ENCODE data around the gene HACD2. TPM values are rescaled to one million over a fixed set of nuclear protein-coding genes. Genes with fewer than 3 reads are reported as not detected.
"Not testable (repeated sequence)": the region's sequence is repeated elsewhere in the genome, so short reads cannot be mapped to it uniquely, and the experiment has no call there.

HACD2 gene
- total RNA-seq, 2 experiments from 2014 or later, result 17.8 to 24.9 TPM

DNA sequence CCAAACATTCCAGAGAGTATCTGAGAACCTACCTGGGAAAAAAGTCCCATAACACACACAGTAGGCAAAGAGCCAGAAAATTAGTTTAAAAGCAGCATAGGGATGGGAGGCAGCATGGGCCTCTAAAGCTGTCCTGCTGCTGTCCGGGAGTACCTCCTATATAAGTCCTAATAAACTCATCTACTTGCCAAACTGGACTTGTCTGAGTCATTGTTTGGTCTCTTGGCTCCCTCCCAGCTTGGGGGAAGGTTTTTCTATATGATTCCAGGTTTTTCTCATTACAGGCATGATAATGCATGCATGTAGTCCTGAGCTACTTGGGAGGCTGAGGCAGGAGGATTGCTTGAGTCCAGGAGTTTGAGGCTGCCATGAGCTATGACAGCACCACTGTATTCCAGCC is 17.5 kb upstream of the HACD2 start:
- Mint-ChIP-seq H3K27me3 (no peaks in the 10 kb centered on the region), H3K27ac (no peak overlapping the region), H3K9me3 (ENCODE audit: low read depth) (no peaks in the 10 kb centered on the region), H3K4me3 (no peak overlapping the region), H3K4me1 (peaks cover 17% of the 10 kb centered on the region), H3K36me3 (peaks cover 3% of the 10 kb centered on the region)
- CTCF ChIA-PET, result no interaction called here
- ATAC-seq, result no peak
- no peak for DNase-seq

- H3K36me3 Mint-ChIP-seq; ATAC-seq; H3K27me3 Mint-ChIP-seq; H3K4me1 Mint-ChIP-seq; DNase-seq; H3K27ac Mint-ChIP-seq; H3K9me3 Mint-ChIP-seq (ENCODE audit: low read depth); H3K4me3 Mint-ChIP-seq; CTCF ChIA-PET: not testable (repeated sequence)
Observed at GRCh38 chr3:123600863-123601262, 16.0 kb upstream of the HACD2 start.

GRCh38 chr3:123597561-123597960 is 12.7 kb upstream of the HACD2 start:
- no peak overlapping the region for H3K4me3 Mint-ChIP-seq
- CTCF ChIA-PET, result no interaction called here
- ATAC-seq, result no peak
- no peak overlapping the region for H3K27ac Mint-ChIP-seq
- DNase-seq, result no peak
- peaks cover 8% of the 10 kb centered on the region for H3K36me3 Mint-ChIP-seq
- H3K27me3 Mint-ChIP-seq, result no peaks in the 10 kb centered on the region
- H3K9me3 Mint-ChIP-seq (ENCODE audit: low read depth), result peaks cover 3% of the 10 kb centered on the region
- no peaks in the 10 kb centered on the region for H3K4me1 Mint-ChIP-seq

DNA sequence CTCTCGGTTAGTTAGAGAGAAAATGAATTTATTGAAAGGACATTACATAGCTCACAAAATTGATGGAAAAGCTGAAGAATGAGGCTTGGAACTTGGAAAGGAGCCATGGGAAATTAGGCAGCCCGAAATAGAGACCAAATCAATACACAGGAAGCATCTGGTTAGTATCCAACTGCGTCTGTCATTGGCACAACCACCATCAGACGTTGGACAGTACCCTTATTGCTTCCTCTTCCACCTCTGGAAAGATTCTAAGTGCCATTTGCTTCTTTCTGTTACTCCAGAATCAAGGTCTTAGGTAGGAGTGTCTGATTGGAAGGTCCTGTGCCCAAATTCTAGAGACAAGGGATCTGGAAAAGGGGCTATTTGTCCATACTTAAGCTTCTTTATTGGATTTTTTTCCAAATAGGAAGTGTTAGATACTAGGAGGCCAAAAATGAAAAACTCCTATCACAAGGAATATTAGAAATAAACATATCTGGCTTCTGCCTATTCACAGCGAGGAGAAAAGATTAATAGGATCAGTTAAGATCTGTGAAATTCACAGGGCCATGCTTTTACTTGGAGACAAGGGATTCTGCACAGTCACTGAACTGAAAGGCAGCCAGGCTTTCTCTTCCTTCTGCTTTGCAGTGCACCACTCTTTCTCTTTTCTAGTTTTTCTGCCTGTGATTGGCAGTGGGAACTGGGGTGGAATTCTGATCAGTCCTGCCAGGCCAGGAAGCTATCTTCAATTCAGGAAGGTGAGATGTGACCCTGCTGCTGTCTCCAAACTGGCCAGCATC is 10.7 kb upstream of the HACD2 start:
- DNase-seq (no peak), ATAC-seq (no peak)
- CTCF ChIA-PET, result no interaction called here
- Mint-ChIP-seq H3K4me1 (no peaks in the 10 kb centered on the region), H3K4me3 (no peak overlapping the region), H3K36me3 (peaks cover 27% of the 10 kb centered on the region), H3K27me3 (no peaks in the 10 kb centered on the region), H3K9me3 (ENCODE audit: low read depth) (peaks cover 13% of the 10 kb centered on the region), H3K27ac (no peak overlapping the region)

DNA sequence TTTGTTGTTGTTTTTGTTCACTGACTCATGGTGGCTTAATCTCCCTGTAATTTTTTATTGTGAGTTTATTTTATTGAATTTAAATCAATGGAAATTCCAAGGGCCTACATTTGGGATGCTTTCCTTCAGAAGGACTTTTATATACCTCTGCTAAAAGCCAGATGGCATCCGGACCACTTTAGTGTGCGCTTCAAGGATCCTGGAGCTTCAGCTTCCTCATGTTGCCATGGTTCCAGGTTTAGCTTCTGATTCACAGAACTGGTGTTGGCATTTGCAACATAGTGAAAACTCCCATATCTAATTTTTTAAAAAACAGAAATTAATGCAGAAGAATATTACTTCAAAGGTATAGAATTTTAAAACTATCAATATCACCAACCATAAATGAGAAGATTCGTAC is 8.5 kb upstream of the HACD2 start:
- peaks cover 46% of the 10 kb centered on the region for H3K36me3 Mint-ChIP-seq
- CTCF ChIA-PET, result no interaction called here

GRCh38 chr3:123590685-123591450 is 6.0 kb upstream of the HACD2 start:
- ATAC-seq, result no peak
- H3K4me1 Mint-ChIP-seq, result peaks cover 4% of the 10 kb centered on the region
- no peak for DNase-seq
- H3K9me3 Mint-ChIP-seq (ENCODE audit: low read depth), result peaks cover 24% of the 10 kb centered on the region
- CTCF ChIA-PET, result no interaction called here
- H3K4me3 Mint-ChIP-seq, result no peak overlapping the region
- H3K27me3 Mint-ChIP-seq, result no peaks in the 10 kb centered on the region
- no peak overlapping the region for H3K27ac Mint-ChIP-seq
- peaks cover 56% of the 10 kb centered on the region for H3K36me3 Mint-ChIP-seq

More for the DNA sequence above, 8.5 kb upstream of the HACD2 start:
- Mint-ChIP-seq H3K4me3 (no peak overlapping the region), H3K27ac (no peak overlapping the region), H3K9me3 (ENCODE audit: low read depth) (peaks cover 24% of the 10 kb centered on the region), H3K4me1 (no peaks in the 10 kb centered on the region), H3K27me3 (no peaks in the 10 kb centered on the region)
- ATAC-seq, result no peak
- DNase-seq, result no peak

DNA sequence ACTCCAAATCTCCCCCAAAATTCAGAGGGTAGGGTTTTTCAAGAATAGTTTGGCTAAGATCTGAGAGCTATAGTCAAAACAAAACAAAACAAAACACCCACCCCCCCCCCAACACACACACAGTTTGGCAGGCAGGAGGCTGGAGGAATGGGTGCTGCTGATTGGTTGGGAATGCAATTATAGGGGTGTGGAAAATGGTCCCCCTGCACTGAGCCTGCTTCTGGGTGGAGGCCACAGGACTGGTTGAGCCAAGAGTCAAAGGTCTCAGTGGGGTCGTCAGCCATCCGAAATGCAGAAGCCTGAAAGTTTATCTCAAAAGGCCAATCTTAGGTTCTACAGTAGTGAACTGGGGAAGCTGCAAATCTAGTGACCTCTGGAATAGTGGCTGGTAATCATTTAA is 2.5 kb upstream of the HACD2 start:
- Mint-ChIP-seq H3K36me3 (peaks cover 46% of the 10 kb centered on the region), H3K9me3 (ENCODE audit: low read depth) (peaks cover 20% of the 10 kb centered on the region), H3K4me3 (no peak overlapping the region), H3K4me1 (peaks cover 21% of the 10 kb centered on the region), H3K27ac (no peak overlapping the region), H3K27me3 (no peaks in the 10 kb centered on the region)
- CTCF ChIA-PET, result no interaction called here
- ATAC-seq (no peak), DNase-seq (no peak)

GRCh38 chr3:123586968-123587367 is 2.1 kb upstream of the HACD2 start:
- H3K27me3 Mint-ChIP-seq, result no peaks in the 10 kb centered on the region
- peaks cover 18% of the 10 kb centered on the region for H3K9me3 Mint-ChIP-seq (ENCODE audit: low read depth)
- CTCF ChIA-PET, result no interaction called here
- H3K4me1 Mint-ChIP-seq, result peaks cover 25% of the 10 kb centered on the region
- H3K27ac Mint-ChIP-seq, result no peak overlapping the region
- no peak overlapping the region for H3K4me3 Mint-ChIP-seq
- H3K36me3 Mint-ChIP-seq, result peaks cover 42% of the 10 kb centered on the region
- ATAC-seq, result no peak
- no peak for DNase-seq

DNA sequence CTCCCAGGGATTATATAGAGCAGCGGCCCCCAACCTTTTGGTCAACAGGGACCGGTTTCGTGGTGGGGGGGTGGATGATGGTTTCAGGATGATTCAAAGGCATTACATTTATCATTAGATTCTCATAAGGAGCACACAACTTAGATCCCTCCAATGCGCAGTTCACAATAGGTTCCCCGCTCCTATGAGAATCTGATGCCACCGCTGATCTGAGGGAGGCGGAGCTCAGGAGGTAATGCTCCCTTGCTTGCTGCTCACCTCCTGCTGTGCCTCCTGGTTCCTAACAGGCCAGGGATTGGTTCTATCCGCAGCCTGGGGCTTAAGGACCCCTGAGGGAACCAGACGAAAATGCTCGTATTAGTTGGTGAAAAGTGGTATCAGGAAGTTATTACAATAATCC is 1.3 kb upstream of the HACD2 start:
- peak; percentile 58 for DNase-seq
- Mint-ChIP-seq H3K36me3 (peaks cover 40% of the 10 kb centered on the region), H3K9me3 (ENCODE audit: low read depth) (peaks cover 13% of the 10 kb centered on the region), H3K4me3 (no peak overlapping the region), H3K27me3 (no peaks in the 10 kb centered on the region), H3K4me1 (peaks cover 25% of the 10 kb centered on the region), H3K27ac (no peak overlapping the region)
- ATAC-seq, result no peak
- CTCF ChIA-PET, result no interaction called here

- CTCF ChIA-PET, result interaction anchor here (0.7 to 1.8 kb wide), 5 partner anchors 10 to 255 kb away, joined by 3 to 8 read pairs (median 3); no protein-coding TSS in a partner anchor
- ATAC-seq, result no peak
- H3K27me3 Mint-ChIP-seq, result no peaks in the 10 kb centered on the region
- peaks cover 25% of the 10 kb centered on the region for H3K4me1 Mint-ChIP-seq
- H3K27ac Mint-ChIP-seq, result peak overlapping the region; percentile 75
- H3K4me3 Mint-ChIP-seq, result no peak overlapping the region
- DNase-seq, result no peak
- H3K36me3 Mint-ChIP-seq, result peaks cover 32% of the 10 kb centered on the region
- H3K9me3 Mint-ChIP-seq (ENCODE audit: low read depth), result peaks cover 4% of the 10 kb centered on the region
Observed at GRCh38 chr3:123584284-123584987, 417 bp downstream of the HACD2 start.

GRCh38 chr3:123583561-123583960 is 1.3 kb downstream of the HACD2 start:
- Mint-ChIP-seq H3K27me3 (no peaks in the 10 kb centered on the region), H3K36me3 (peaks cover 25% of the 10 kb centered on the region), H3K4me3 (no peak overlapping the region), H3K27ac (no peak overlapping the region), H3K9me3 (ENCODE audit: low read depth) (peaks cover under 1% of the 10 kb centered on the region), H3K4me1 (peaks cover 25% of the 10 kb centered on the region)
- no peak for ATAC-seq
- DNase-seq, result no peak
- CTCF ChIA-PET, result interaction anchor here (0.7 to 1.8 kb wide), 4 partner anchors 9 to 254 kb away, joined by 3 to 8 read pairs (median 4); no protein-coding TSS in a partner anchor

DNA sequence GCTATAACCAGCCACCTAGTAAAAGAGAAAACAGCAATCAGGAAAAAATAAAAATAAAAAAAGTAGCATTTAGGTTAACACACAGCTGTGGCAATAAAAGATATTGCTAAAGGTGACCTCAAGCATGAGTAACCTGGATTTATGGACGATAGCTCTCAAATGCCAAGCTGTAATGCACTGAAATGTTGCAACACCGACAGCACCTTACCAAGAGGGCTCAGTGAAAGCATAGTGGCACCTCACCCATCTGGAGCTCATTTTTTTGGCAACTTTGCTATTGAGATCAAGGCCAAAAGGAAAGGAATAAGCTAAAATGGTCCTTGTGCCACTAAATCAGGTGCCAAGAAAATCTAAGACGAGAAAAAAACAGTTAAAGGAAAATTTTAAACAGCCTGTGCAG is 2.5 kb downstream of the HACD2 start:
- H3K4me3 Mint-ChIP-seq, result no peak overlapping the region
- CTCF ChIA-PET, result interaction anchor here (2.3 kb wide), 1 partner anchor 23 kb away, joined by 10 read pairs; no protein-coding TSS in a partner anchor

DNA sequence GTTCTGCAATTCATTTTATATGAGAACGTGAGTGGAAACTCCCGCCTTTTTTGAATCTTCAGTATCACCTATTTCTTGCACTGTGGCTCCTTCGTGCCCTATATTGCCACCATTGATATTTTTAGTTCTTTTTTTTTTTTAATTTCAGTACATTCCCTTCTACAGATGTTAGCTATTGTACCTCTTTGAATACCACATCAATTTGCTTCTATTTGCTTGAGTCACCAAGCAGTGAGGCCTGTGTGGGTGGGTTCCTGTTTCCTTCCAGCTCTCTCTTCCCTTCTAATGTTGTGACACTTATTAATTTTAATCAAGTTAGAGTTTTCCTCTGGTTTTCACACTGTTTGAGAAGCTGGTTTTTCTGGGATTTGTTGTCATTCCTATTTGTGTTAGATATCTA is 8.7 kb downstream of the HACD2 start:
- Mint-ChIP-seq H3K4me1 (peaks cover 12% of the 10 kb centered on the region), H3K27me3 (no peaks in the 10 kb centered on the region), H3K9me3 (ENCODE audit: low read depth) (no peaks in the 10 kb centered on the region), H3K27ac (no peak overlapping the region), H3K4me3 (no peak overlapping the region), H3K36me3 (peaks cover 10% of the 10 kb centered on the region)
- ATAC-seq, result no peak
- no peak for DNase-seq
- CTCF ChIA-PET, result interaction anchor here (1.2 to 2.8 kb wide), 3 partner anchors 8 to 42 kb away, joined by 3 to 9 read pairs (median 8); no protein-coding TSS in a partner anchor

More for the DNA sequence above, 2.5 kb downstream of the HACD2 start:
- ATAC-seq, result no peak
- Mint-ChIP-seq H3K4me1 (peaks cover 25% of the 10 kb centered on the region), H3K27ac (no peak overlapping the region), H3K27me3 (no peaks in the 10 kb centered on the region), H3K9me3 (ENCODE audit: low read depth) (no peaks in the 10 kb centered on the region), H3K36me3 (peaks cover 15% of the 10 kb centered on the region)
- no peak for DNase-seq
